GM23248 (cell line): ENCODE results near the gene GATAD2A.
"Not testable (repeated sequence)": the region's sequence is repeated elsewhere in the genome, so short reads cannot be mapped to it uniquely, and the experiment has no call there.

ENCODE experiments used
- EZH2 ChIP-seq: fragments of 200-600 bp; sonication (generic); IDR thresholded peaks from 2 replicates; pipeline ENCODE4 v1.6.1; 2018; ENCODE audit warnings: antibody characterized with exemption, mild to moderate bottlenecking; ENCODE audit not compliant: insufficient read depth, poor library complexity, severe bottlenecking
- EZH2phosphoT487 ChIP-seq: fragments of 200-600 bp; sonication (generic); IDR thresholded peaks from 2 replicates; pipeline ENCODE4 v1.6.1; 2018; ENCODE audit warnings: antibody characterized with exemption, moderate library complexity, mild to moderate bottlenecking, low read depth; ENCODE audit not compliant: insufficient read depth

DNA sequence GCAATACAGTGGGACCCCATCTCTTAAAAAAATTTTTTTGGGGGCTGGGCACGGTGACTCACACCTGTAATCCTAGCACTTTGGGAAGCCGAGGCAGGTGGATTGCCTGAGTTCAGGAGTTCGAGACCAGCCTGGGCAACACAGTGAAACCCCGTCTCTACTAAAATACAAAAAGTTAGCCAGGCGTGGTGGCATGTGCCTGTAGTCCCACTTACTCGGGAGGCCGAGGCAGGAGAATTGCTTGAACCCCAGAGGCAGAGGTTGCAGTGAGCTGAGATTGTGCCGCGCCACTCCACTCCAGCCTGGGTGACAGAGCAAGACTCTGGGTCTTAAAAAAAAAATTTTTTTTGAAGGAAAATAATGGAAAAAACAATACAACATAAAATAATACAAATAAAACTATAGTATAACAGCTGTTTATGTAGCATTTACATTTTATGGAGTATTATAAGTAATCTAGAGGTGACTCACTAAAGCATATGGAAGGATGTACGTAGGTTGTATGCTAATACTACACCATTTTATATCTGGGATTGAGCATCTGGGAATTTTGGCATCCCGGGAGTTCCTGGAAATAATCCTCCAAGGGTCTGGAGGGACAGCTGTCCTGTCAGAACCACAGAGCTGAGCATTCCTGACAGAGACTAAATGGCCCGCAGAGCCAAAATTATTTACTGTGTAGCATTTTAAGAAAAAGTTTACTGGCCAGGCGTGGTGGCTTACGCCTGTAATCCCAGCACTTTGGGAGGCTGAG lies 49.9 kb downstream of the GATAD2A start:
- TF ChIP-seq EZH2, EZH2phosphoT487: not testable (repeated sequence)
